Endodermal cell (in vitro differentiated cells): ENCODE measurements around the gene PHKA2. TPM values are rescaled to one million over a fixed set of nuclear protein-coding genes. Genes with fewer than 3 reads are reported as not detected.
"Not testable (repeated sequence)": the region's sequence is repeated elsewhere in the genome, so short reads cannot be mapped to it uniquely, and the experiment has no call there.

Source experiments
- DNase-seq: peaks from one replicate; pipeline ENCODE4 v3.0.0-alpha.2; 2017
- H3K27ac ChIP-seq: 2 replicates; pipeline ENCODE4 v1.5.1; 2013; ENCODE audit warnings: mild to moderate bottlenecking, low read depth, low read length, moderate library complexity
- H3K27me3 ChIP-seq: 2 replicates; pipeline ENCODE4 v1.6.1; 2013; ENCODE audit warnings: mild to moderate bottlenecking, low read length, moderate library complexity; ENCODE audit not compliant: insufficient read depth, control insufficient read depth, poor library complexity, severe bottlenecking
- H3K36me3 ChIP-seq: 2 replicates; pipeline ENCODE4 v1.7.0; 2013; ENCODE audit warnings: mild to moderate bottlenecking, low read length, moderate library complexity; ENCODE audit not compliant: control insufficient read depth, insufficient read depth
- H3K4me1 ChIP-seq: one replicate; pipeline ENCODE4 v1.7.0; 2013; ENCODE audit warnings: low read length; ENCODE audit not compliant: control insufficient read depth, insufficient read depth
- H3K4me3 ChIP-seq: 2 replicates; pipeline ENCODE4 v1.5.1; 2013; ENCODE audit warnings: mild to moderate bottlenecking, low read length, moderate library complexity
- H3K9ac ChIP-seq: 2 replicates; pipeline ENCODE4 v1.6.1; 2013; ENCODE audit warnings: mild to moderate bottlenecking, low read length, moderate library complexity; ENCODE audit not compliant: poor library complexity, severe bottlenecking; ENCODE audit errors: extremely low read depth
- H3K9me3 ChIP-seq: 2 replicates; pipeline ENCODE4 v1.6.1; 2013; ENCODE audit warnings: mild to moderate bottlenecking, low read length, moderate library complexity; ENCODE audit not compliant: control insufficient read depth
- H3K27ac Mint-ChIP-seq: 2 replicates; pipeline ENCODE4 v1.8.0; 2020; ENCODE audit warnings: mixed read lengths
- H3K27me3 Mint-ChIP-seq: 2 replicates; pipeline ENCODE4 v1.8.0; 2021; ENCODE audit warnings: mild to moderate bottlenecking, mixed read lengths; ENCODE audit not compliant: insufficient read depth
- H3K36me3 Mint-ChIP-seq: 2 replicates; pipeline ENCODE4 v1.8.0; 2020; ENCODE audit warnings: low read depth, mixed read lengths
- H3K4me1 Mint-ChIP-seq: 2 replicates; pipeline ENCODE4 v1.8.0; 2020; ENCODE audit warnings: mixed read lengths
- H3K4me3 Mint-ChIP-seq: 2 replicates; pipeline ENCODE4 v1.8.0; 2020; ENCODE audit warnings: mild to moderate bottlenecking, moderate library complexity, mixed read lengths
- H3K9me3 Mint-ChIP-seq: 2 replicates; pipeline ENCODE4 v1.8.0; 2020; ENCODE audit warnings: mild to moderate bottlenecking, mixed read lengths
- CTCF ChIP-seq: fragments of 200-600 bp; sonication (generic); conservative IDR thresholded peaks from 2 replicates; pipeline ENCODE4 v1.5.0; 2021; ENCODE audit warnings: antibody characterized with exemption, mild to moderate bottlenecking
- WGBS, 2 experiments: methylation state at CpG; one replicate each; pipeline versions ENCODE4 v1.1.5 to v1.1.7; 2013; ENCODE audit warnings: missing lambda C conversion rate in 2 of 2, mixed read lengths in 1 of 2; ENCODE audit not compliant: insufficient coverage in 1 of 2, insufficient read length in 1 of 2; 5-methylcytosine and 5-hydroxymethylcytosine counted together
- total RNA-seq, 2 donors: library from RNA; stranded (reverse); fragmentation: NEBNext Ultra II Directional in 1 of 2; extraction: Animal tissue kit (Norgen Biotek cat#: 25700) in 1 of 2; gene quantifications; 2 replicates in 1 of 2; 3 replicates in 1 of 2; pipeline ENCODE4 v1.2.1, GENCODE V29; 2021

The PHKA2 gene
- total RNA-seq, 2 donors from 2014 or later: 32.5 to 33.0 TPM

- WGBS, 2 experiments: no CpG with 5 or more reads among the region's 1 CpG
- Histone ChIP-seq H3K27me3 (no peaks in the 10 kb centered on the region), H3K9me3 (peaks cover 6% of the 10 kb centered on the region), H3K36me3 (no peaks in the 10 kb centered on the region), H3K4me1 (no peaks in the 10 kb centered on the region), H3K27ac (peak overlapping the region; percentile 10), H3K9ac (no peak overlapping the region), H3K4me3 (no peak overlapping the region)
- Mint-ChIP-seq H3K9me3 (peaks cover 73% of the 10 kb centered on the region), H3K4me3 (no peak overlapping the region), H3K27ac (no peak overlapping the region), H3K36me3 (no peaks in the 10 kb centered on the region), H3K27me3 (no peaks in the 10 kb centered on the region), H3K4me1 (no peaks in the 10 kb centered on the region)
- no peak for TF ChIP-seq CTCF
- DNase-seq: no peak
Measured at GRCh38 chrX:18856645-18856997, 127.3 kb downstream of the PHKA2 start.

- H3K27ac ChIP-seq: peak overlapping the region; percentile 10
- WGBS, 2 experiments: 89% methylated on average over 1 of the region's 1 CpG; no CpG with 5 or more reads in 1 of the 2 experiments
- no peak overlapping the region for H3K4me3 ChIP-seq
- H3K9ac ChIP-seq: no peak overlapping the region
- H3K9me3 ChIP-seq: peaks cover 6% of the 10 kb centered on the region
- H3K36me3 ChIP-seq: no peaks in the 10 kb centered on the region
- TF ChIP-seq CTCF: no peak
- no peaks in the 10 kb centered on the region for H3K27me3 ChIP-seq
- no peaks in the 10 kb centered on the region for H3K4me1 Mint-ChIP-seq
- H3K27me3 Mint-ChIP-seq: no peaks in the 10 kb centered on the region
- no peak overlapping the region for H3K4me3 Mint-ChIP-seq
- H3K4me1 ChIP-seq: no peaks in the 10 kb centered on the region
- peaks cover 73% of the 10 kb centered on the region for H3K9me3 Mint-ChIP-seq
- no peaks in the 10 kb centered on the region for H3K36me3 Mint-ChIP-seq
- DNase-seq: no peak
- no peak overlapping the region for H3K27ac Mint-ChIP-seq
Measured at GRCh38 chrX:18855919-18856644, 127.8 kb downstream of the PHKA2 start.

GRCh38 chrX:18847901-18848300 lies 136.0 kb downstream of the PHKA2 start:
- not testable (repeated sequence) for H3K4me1 ChIP-seq, H3K27me3 ChIP-seq, H3K27me3 Mint-ChIP-seq, H3K27ac ChIP-seq, H3K27ac Mint-ChIP-seq, H3K36me3 Mint-ChIP-seq, H3K4me3 Mint-ChIP-seq, DNase-seq, H3K4me1 Mint-ChIP-seq, H3K36me3 ChIP-seq, H3K4me3 ChIP-seq, H3K9ac ChIP-seq
- peaks cover 14% of the 10 kb centered on the region for H3K9me3 ChIP-seq
- 89 to 100% methylated on average over 2 to 3 of the region's 3 CpGs for WGBS, 2 experiments
- peaks cover 90% of the 10 kb centered on the region for H3K9me3 Mint-ChIP-seq

Other genes with a start within 250 kb of the PHKA2 start
- 1 to 10 TPM; 5.9 to 9.4 TPM for gene ADGRG2, start 138.4 kb upstream of the PHKA2 start, total RNA-seq